Posterior cingulate gyrus (tissue), 11 donors: ENCODE data around the gene OSBPL10.

Experiments
- DNase-seq, 10 donors: peaks; one replicate each; pipeline versions ENCODE4 v3.0.0 to v3.0.0-alpha.2; 2020 to 2021; ENCODE audit warnings: mixed read lengths in 3 of 10
- intact Hi-C: fragments of 100-400 bp; cut with DNase I; formaldehyde crosslinking; loops from one replicate; pipeline ENCODE4 v1.15.1; 2023

The OSBPL10 gene

GRCh38 chr3:31613177-31613576 lies 367.9 kb downstream of the OSBPL10 start:
- DNase-seq, result no peak
- intact Hi-C loops, result loop anchor here (5.0 kb wide), 1 partner anchor 154 kb away; no protein-coding TSS in a partner anchor
